H9 (cell line): Measurements from ENCODE around the gene BNIP5. TPM values are rescaled to one million over a fixed set of nuclear protein-coding genes. Genes with fewer than 3 reads are reported as not detected.
"Not testable (repeated sequence)": the region's sequence is repeated elsewhere in the genome, so short reads cannot be mapped to it uniquely, and the experiment has no call there.

Experiments
- DNase-seq: peaks from one replicate; pipeline ENCODE4 v3.0.0-alpha.2; 2017
- H2AFZ ChIP-seq: one replicate; pipeline ENCODE4 v1.6.1; 2013; ENCODE audit warnings: mild to moderate bottlenecking, low read length, control low read depth, moderate library complexity
- H2AK5ac ChIP-seq: 2 replicates; pipeline ENCODE4 v1.6.1; 2013; ENCODE audit warnings: low read length, control low read depth, mixed read lengths; ENCODE audit not compliant: insufficient read length
- H2BK120ac ChIP-seq: one replicate; pipeline ENCODE4 v1.6.1; 2013; ENCODE audit warnings: low read depth, mild to moderate bottlenecking, low read length, control low read depth, inconsistent platforms; ENCODE audit not compliant: poor library complexity, severe bottlenecking
- H2BK12ac ChIP-seq: 2 replicates; pipeline ENCODE4 v1.6.1; 2013; ENCODE audit warnings: low read length, control low read depth, mixed read lengths, low read depth; ENCODE audit not compliant: insufficient read length
- H2BK15ac ChIP-seq: 2 replicates; pipeline ENCODE4 v1.6.1; 2013; ENCODE audit warnings: low read depth, low read length, control low read depth
- H2BK20ac ChIP-seq: one replicate; pipeline ENCODE4 v1.6.1; 2013; ENCODE audit warnings: low read depth, mild to moderate bottlenecking, low read length, control low read depth, inconsistent platforms; ENCODE audit not compliant: poor library complexity, severe bottlenecking
- H2BK5ac ChIP-seq: 2 replicates; pipeline ENCODE4 v1.6.1; 2013; ENCODE audit warnings: low read length, control low read depth, mixed read lengths; ENCODE audit not compliant: insufficient read length
- H3K14ac ChIP-seq: 2 replicates; pipeline ENCODE4 v1.6.1; 2013; ENCODE audit warnings: low read length, control low read depth; ENCODE audit not compliant: insufficient read depth
- H3K18ac ChIP-seq: 2 replicates; pipeline ENCODE4 v1.6.1; 2013; ENCODE audit warnings: low read depth, mild to moderate bottlenecking, mixed read lengths, low read length, control low read depth; ENCODE audit not compliant: insufficient read length
- H3K23ac ChIP-seq: 2 replicates; pipeline ENCODE4 v1.6.1; 2013; ENCODE audit warnings: low read length, control low read depth, mixed read lengths, low read depth; ENCODE audit not compliant: insufficient read length
- H3K23me2 ChIP-seq: 2 replicates; pipeline ENCODE4 v1.6.1; 2013; ENCODE audit warnings: low read depth, mild to moderate bottlenecking, mixed read lengths, low read length, control low read depth; ENCODE audit not compliant: insufficient read length, poor library complexity, severe bottlenecking
- H3K27ac ChIP-seq: 2 replicates; pipeline ENCODE4 v1.5.1; 2013; ENCODE audit warnings: low read length, control low read depth, mixed read lengths, low read depth; ENCODE audit not compliant: insufficient read length
- H3K27me3 ChIP-seq: 2 replicates; pipeline ENCODE4 v1.6.1; 2013; ENCODE audit warnings: low read length, control low read depth, inconsistent platforms; ENCODE audit not compliant: insufficient read depth
- H3K4ac ChIP-seq: 2 replicates; pipeline ENCODE4 v1.6.1; 2013; ENCODE audit warnings: low read depth, mild to moderate bottlenecking, control low read depth, inconsistent platforms, low read length, moderate library complexity
- H3K4me1 ChIP-seq: 2 replicates; pipeline ENCODE4 v1.6.1; 2013; ENCODE audit warnings: low read length, control low read depth, inconsistent platforms; ENCODE audit not compliant: insufficient read depth
- H3K4me2 ChIP-seq: 2 replicates; pipeline ENCODE4 v1.6.1; 2013; ENCODE audit warnings: low read length, control low read depth, mixed read lengths; ENCODE audit not compliant: insufficient read length, insufficient read depth
- H3K56ac ChIP-seq: 2 replicates; pipeline ENCODE4 v1.6.1; 2013; ENCODE audit warnings: low read depth, mild to moderate bottlenecking, mixed read lengths, low read length, control low read depth; ENCODE audit not compliant: insufficient read length
- H3K79me1 ChIP-seq: 2 replicates; pipeline ENCODE4 v1.6.1; 2013; ENCODE audit warnings: low read depth, mild to moderate bottlenecking, moderate library complexity, low read length, control low read depth, inconsistent platforms; ENCODE audit not compliant: insufficient read depth, poor library complexity, severe bottlenecking
- H3K79me2 ChIP-seq: 2 replicates; pipeline ENCODE4 v1.6.1; 2013; ENCODE audit warnings: low read length, control low read depth, inconsistent platforms; ENCODE audit not compliant: insufficient read depth
- H3K9ac ChIP-seq: 2 replicates; pipeline ENCODE4 v1.6.1; 2013; ENCODE audit warnings: low read length, control low read depth, mixed read lengths; ENCODE audit not compliant: insufficient read length; ENCODE audit errors: extremely low read depth
- H3K9me3 ChIP-seq: one replicate; pipeline ENCODE4 v1.6.1; 2013; ENCODE audit warnings: low read depth, low read length, inconsistent platforms; ENCODE audit not compliant: control insufficient read depth
- H3T11ph ChIP-seq: one replicate; pipeline ENCODE4 v1.6.1; 2013; ENCODE audit warnings: mild to moderate bottlenecking, low read length, control low read depth, inconsistent platforms
- H4K20me1 ChIP-seq: one replicate; pipeline ENCODE4 v1.6.1; 2013; ENCODE audit not compliant: control insufficient read depth, insufficient read length, insufficient read depth
- H4K5ac ChIP-seq: 2 replicates; pipeline ENCODE4 v1.6.1; 2013; ENCODE audit warnings: low read depth, mild to moderate bottlenecking, mixed read lengths, low read length, control low read depth; ENCODE audit not compliant: insufficient read length
- H4K8ac ChIP-seq: replicated peaks from 2 replicates; pipeline ENCODE4 v1.6.1; 2013; ENCODE audit warnings: low read length, control low read depth, mixed read lengths, low read depth; ENCODE audit not compliant: insufficient read length
- H4K91ac ChIP-seq: 2 replicates; pipeline ENCODE4 v1.6.1; 2013; ENCODE audit warnings: low read depth, mild to moderate bottlenecking, moderate library complexity, mixed read lengths, low read length, control low read depth; ENCODE audit not compliant: insufficient read length
- H3K27ac Mint-ChIP-seq, 3 experiments: 2 replicates in 2 of 3; 3 replicates in 1 of 3; pipeline ENCODE4 v1.8.0; 2020 to 2021; ENCODE audit warnings: mixed read lengths in 3 of 3, mild to moderate bottlenecking in 1 of 3, moderate library complexity in 1 of 3
- H3K27me3 Mint-ChIP-seq: 2 replicates; pipeline ENCODE4 v1.8.0; 2021; ENCODE audit warnings: low read depth, mild to moderate bottlenecking, moderate library complexity, mixed read lengths
- H3K36me3 Mint-ChIP-seq, 3 experiments: 2 replicates in 2 of 3; 3 replicates in 1 of 3; pipeline ENCODE4 v1.8.0; 2020 to 2021; ENCODE audit warnings: low read depth in 3 of 3, mixed read lengths in 3 of 3; ENCODE audit not compliant: insufficient read depth in 1 of 3
- H3K4me1 Mint-ChIP-seq, 2 experiments: 2 replicates each; pipeline ENCODE4 v1.8.0; 2020; ENCODE audit warnings: mixed read lengths in 2 of 2
- H3K4me3 Mint-ChIP-seq, 2 experiments: 2 replicates in 1 of 2; 3 replicates in 1 of 2; pipeline ENCODE4 v1.8.0; 2020 to 2021; ENCODE audit warnings: mild to moderate bottlenecking in 2 of 2, mixed read lengths in 2 of 2, moderate library complexity in 1 of 2
- H3K9me3 Mint-ChIP-seq, 2 experiments: 2 replicates in 1 of 2; 3 replicates in 1 of 2; pipeline ENCODE4 v1.8.0; 2020; ENCODE audit warnings: mild to moderate bottlenecking in 2 of 2, mixed read lengths in 2 of 2, moderate library complexity in 1 of 2
- WGBS: extraction: QIAGEN DNeasy Blood & Tissue Kit; methylation state at CpG from one replicate; pipeline ENCODE4 v1.1.7; 2013; ENCODE audit warnings: missing lambda C conversion rate, low lambda C conversion rate, mixed read lengths; ENCODE audit not compliant: insufficient read length; ENCODE audit errors: extremely low coverage; 5-methylcytosine and 5-hydroxymethylcytosine counted together
- total RNA-seq: library from RNA; stranded (reverse); gene quantifications from 2 replicates; pipeline ENCODE4 v1.2.1, GENCODE V29; 2021
- TF ChIP-seq, protein P1 (sequence below): fragments of 200-600 bp; sonication (generic); conservative IDR thresholded peaks from 3 replicates; pipeline ENCODE4 v1.8.0; 2021; ENCODE audit warnings: antibody characterized with exemption, mild to moderate bottlenecking

BNIP5 gene
- total RNA-seq, 1 experiment from 2014 or later: not detected

DNA sequence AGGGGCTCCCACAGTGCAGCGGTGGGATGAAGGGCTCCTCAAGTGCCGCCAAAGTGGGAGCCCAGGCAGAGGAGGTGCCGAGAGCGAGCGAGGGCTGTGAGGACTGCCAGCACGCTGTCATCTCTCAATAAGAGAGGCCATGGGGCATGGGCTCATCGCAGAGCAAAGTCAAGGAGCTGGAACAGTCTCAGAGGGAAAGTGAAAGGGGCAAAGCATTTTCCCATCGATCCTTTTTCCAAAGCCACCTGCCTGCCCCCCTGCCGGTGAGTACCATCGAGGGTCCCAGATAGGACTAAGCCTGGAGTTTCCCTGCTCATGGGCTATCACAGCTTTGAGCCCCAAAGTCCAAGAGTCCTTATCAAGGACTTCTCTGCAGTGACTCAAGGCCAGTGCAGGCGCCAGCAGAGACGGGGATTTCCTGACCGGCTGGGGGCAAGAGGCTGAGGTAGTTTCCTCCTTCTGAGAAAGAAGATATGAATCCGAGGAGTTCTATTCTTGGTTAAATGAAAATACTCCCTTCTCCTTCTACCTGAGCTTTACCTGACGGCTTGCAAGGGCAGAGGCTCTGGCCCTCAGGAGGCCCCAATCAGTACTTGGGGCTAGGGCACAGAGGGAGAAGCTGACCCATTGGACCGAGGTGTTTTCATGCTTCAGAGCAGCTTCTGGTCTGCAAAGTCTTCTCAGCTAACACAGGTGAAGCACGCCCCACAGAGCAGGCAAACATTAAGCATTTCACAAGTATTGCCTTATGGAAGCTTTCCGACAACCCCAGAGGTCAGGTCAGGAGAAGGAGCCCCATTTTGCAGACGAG is 28.2 kb upstream of the BNIP5 start:
- no peak overlapping the region for H3K4me2 ChIP-seq
- H2BK120ac ChIP-seq: no peak overlapping the region
- H4K91ac ChIP-seq: no peak overlapping the region
- no CpG with 5 or more reads among the region's 19 CpGs for WGBS
- H3K36me3 Mint-ChIP-seq: no peaks in the 10 kb centered on the region
- H2BK12ac ChIP-seq: no peak overlapping the region
- no peaks in the 10 kb centered on the region for H3K27me3 ChIP-seq
- no peak overlapping the region for H3K23ac ChIP-seq
- H2BK5ac ChIP-seq: no peak overlapping the region
- H2BK20ac ChIP-seq: no peak overlapping the region
- DNase-seq: no peak
- no peaks in the 10 kb centered on the region for H3K79me2 ChIP-seq
- H2AFZ ChIP-seq: no peak overlapping the region
- no peaks in the 10 kb centered on the region for H3K9me3 Mint-ChIP-seq
- no peak overlapping the region for H2AK5ac ChIP-seq
- no peak overlapping the region for H2BK15ac ChIP-seq
- 0 out of 2 replicates have a peak, but pooled peaks cover 1% of the 10 kb centered on the region for H3K4me1 ChIP-seq
- H3K4me1 Mint-ChIP-seq: no peaks in the 10 kb centered on the region
- no peak overlapping the region for H3K4me3 Mint-ChIP-seq
- H4K8ac ChIP-seq: no peak overlapping the region
- no peak overlapping the region for H3K4ac ChIP-seq
- H3K27ac ChIP-seq: no peak overlapping the region
- H4K20me1 ChIP-seq: no peaks in the 10 kb centered on the region
- H3K79me1 ChIP-seq: no peaks in the 10 kb centered on the region
- H3K18ac ChIP-seq: no peak overlapping the region
- H3K23me2 ChIP-seq: no peaks in the 10 kb centered on the region
- TF ChIP-seq, protein P1, sequence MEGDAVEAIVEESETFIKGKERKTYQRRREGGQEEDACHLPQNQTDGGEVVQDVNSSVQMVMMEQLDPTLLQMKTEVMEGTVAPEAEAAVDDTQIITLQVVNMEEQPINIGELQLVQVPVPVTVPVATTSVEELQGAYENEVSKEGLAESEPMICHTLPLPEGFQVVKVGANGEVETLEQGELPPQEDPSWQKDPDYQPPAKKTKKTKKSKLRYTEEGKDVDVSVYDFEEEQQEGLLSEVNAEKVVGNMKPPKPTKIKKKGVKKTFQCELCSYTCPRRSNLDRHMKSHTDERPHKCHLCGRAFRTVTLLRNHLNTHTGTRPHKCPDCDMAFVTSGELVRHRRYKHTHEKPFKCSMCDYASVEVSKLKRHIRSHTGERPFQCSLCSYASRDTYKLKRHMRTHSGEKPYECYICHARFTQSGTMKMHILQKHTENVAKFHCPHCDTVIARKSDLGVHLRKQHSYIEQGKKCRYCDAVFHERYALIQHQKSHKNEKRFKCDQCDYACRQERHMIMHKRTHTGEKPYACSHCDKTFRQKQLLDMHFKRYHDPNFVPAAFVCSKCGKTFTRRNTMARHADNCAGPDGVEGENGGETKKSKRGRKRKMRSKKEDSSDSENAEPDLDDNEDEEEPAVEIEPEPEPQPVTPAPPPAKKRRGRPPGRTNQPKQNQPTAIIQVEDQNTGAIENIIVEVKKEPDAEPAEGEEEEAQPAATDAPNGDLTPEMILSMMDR: no peak
- H3K14ac ChIP-seq: no peak overlapping the region
- H3K27ac Mint-ChIP-seq: no peak overlapping the region
- peaks cover 2% of the 10 kb centered on the region for H3K27me3 Mint-ChIP-seq
- H3T11ph ChIP-seq: no peak overlapping the region
- no peak overlapping the region for H4K5ac ChIP-seq
- H3K9ac ChIP-seq: no peak overlapping the region
- no peak overlapping the region for H3K56ac ChIP-seq
- H3K9me3 ChIP-seq: no peaks in the 10 kb centered on the region

DNA sequence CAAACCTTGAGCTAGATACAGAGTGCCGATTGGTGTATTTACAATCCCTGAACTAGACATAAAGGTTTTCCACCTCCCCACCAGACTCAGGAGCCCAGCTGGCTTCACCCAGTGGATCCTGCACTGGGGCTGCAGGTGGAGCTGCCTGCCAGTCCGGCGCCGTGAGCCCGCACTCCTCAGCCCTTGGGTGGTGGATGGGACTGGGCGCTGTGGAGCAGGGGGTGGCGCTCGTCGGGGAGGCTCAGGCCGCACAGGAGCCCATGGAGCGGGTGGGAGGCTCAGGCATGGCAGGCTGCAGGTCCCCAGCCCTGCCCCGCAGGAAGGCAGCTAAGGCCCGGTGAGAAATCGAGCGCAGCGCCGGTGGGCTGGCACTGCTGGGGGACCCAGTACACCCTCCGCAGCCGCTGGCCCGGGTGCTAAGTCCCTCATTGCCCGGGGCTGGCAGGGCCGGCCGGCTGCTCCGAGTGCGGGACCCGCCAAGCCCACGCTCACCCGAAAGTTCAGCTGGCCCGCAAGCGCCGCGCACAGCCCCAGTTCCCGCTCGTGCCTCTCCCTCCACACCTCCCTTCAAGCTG is 27.5 kb upstream of the BNIP5 start:
- not testable (repeated sequence) for H3K4me3 Mint-ChIP-seq, H3K9ac ChIP-seq, H2AK5ac ChIP-seq, H2BK20ac ChIP-seq, H3K4ac ChIP-seq, H4K20me1 ChIP-seq, H3K27me3 ChIP-seq, H3K79me2 ChIP-seq, H4K8ac ChIP-seq, H2BK12ac ChIP-seq, H3K9me3 Mint-ChIP-seq, H3K14ac ChIP-seq, H4K5ac ChIP-seq, H2AFZ ChIP-seq, H3K23me2 ChIP-seq, H4K91ac ChIP-seq, H2BK120ac ChIP-seq, H3K4me1 ChIP-seq, H2BK15ac ChIP-seq, H3K36me3 Mint-ChIP-seq, H3K23ac ChIP-seq, H3K79me1 ChIP-seq, H3K27ac ChIP-seq, H3K18ac ChIP-seq, H3K56ac ChIP-seq, H3K27ac Mint-ChIP-seq, DNase-seq, H3K4me1 Mint-ChIP-seq, H3K9me3 ChIP-seq, H2BK5ac ChIP-seq, H3K4me2 ChIP-seq, H3T11ph ChIP-seq, H3K27me3 Mint-ChIP-seq
- WGBS: no CpG with 5 or more reads among the region's 34 CpGs
